Measurements from ENCODE around the gene LEKR1. TPM values are rescaled to one million over a fixed set of nuclear protein-coding genes. Genes with fewer than 3 reads are reported as not detected.

LEKR1 gene
- total and polyA plus RNA-seq, 2 of the 13 experiments (the other 11 are each of a cell fraction or from before 2014, with no cell fraction given) = 0.49 to 1.5 TPM

GRCh38 chr3:157075693-157076420 lies 249.7 kb downstream of the LEKR1 start:
- Histone ChIP-seq H3K36me3 (replicated peaks in 1 of 2; ENCODE audit: control insufficient read depth in 1 of 2, insufficient read depth in 2 of 2, low read length in 2 of 2) (no peaks in the 10 kb centered on the region), H4K20me1 (ENCODE audit: insufficient read depth, low read length) (no peaks in the 10 kb centered on the region), H3K79me2 (ENCODE audit: insufficient read depth, low read length) (no peaks in the 10 kb centered on the region), H3K4me3 (replicated peaks in 1 of 3; ENCODE audit: insufficient read depth in 1 of 3, low read depth in 2 of 3, low read length in 3 of 3) (no peak overlapping the region), H3K27me3 (ENCODE audit: control insufficient read depth in 1 of 2, insufficient read depth in 2 of 2, low read length in 2 of 2) (no peaks in the 10 kb centered on the region), H3K4me2 (ENCODE audit: low read depth, low read length) (no peak overlapping the region), H3K4me1 (ENCODE audit: insufficient read depth, low read length) (peaks cover 21% of the 10 kb centered on the region), H3K9me3 (ENCODE audit: low read length) (no peaks in the 10 kb centered on the region), H3K27ac (ENCODE audit: extremely low read length, insufficient read depth, low read length) (no peak overlapping the region), H2AFZ (ENCODE audit: low read length) (no peak overlapping the region), H3K9ac (ENCODE audit: insufficient read depth, low read depth, low read length) (no peak overlapping the region)
- intact Hi-C loops (cut with micrococcal nuclease; ENCODE audit: unreplicated experiment) = no loop called here
- 33% methylated on average over 7 of the region's 7 CpGs for WGBS (ENCODE audit: low lambda C conversion rate)
- BruUV-seq (replicated peaks) = no TSS peak
- ATAC-seq (no peak), FAIRE-seq (no peak), DNase-seq (ENCODE audit: low spot score) (no peak)
- in situ Hi-C loops (cut with HindIII; ENCODE audit: extremely low pct_ligation_motif_present, low pct_unique_long_range_greater_than_20kb) = no loop called here
- ChIA-PET CTCF (ENCODE audit: low intra/inter-chr PET ratio, low total read pairs) (no interaction called here), POLR2A (no interaction called here)
- TF ChIP-seq SNAPC4 (CRISPR knock-in tag; IDR thresholded peaks at IDR 0.05) (no peak), CREB1 (IDR thresholded peaks at IDR 0.05) (no peak), CREB1 (CRISPR knock-in tag; IDR thresholded peaks at IDR 0.05) (no peak), SOX13 (IDR thresholded peaks at IDR 0.05) (no peak), SOX13 (CRISPR knock-in tag; conservative IDR thresholded peaks at IDR 0.05 in 1 of 2, IDR thresholded peaks at IDR 0.05 in 1 of 2) (no peak), KLF6 (CRISPR knock-in tag; IDR thresholded peaks at IDR 0.05) (no peak), ZGPAT (CRISPR knock-in tag; IDR thresholded peaks at IDR 0.05) (no peak), ZUFSP (CRISPR knock-in tag; IDR thresholded peaks at IDR 0.05; ENCODE audit: borderline replicate concordance) (no peak), SALL2 (CRISPR knock-in tag; IDR thresholded peaks at IDR 0.05) (no peak), ZHX1 (CRISPR knock-in tag; IDR thresholded peaks at IDR 0.05; ENCODE audit: low read depth) (no peak), RARA (CRISPR knock-in tag; IDR thresholded peaks at IDR 0.05) (no peak), ZNF816 (CRISPR knock-in tag; IDR thresholded peaks at IDR 0.05; ENCODE audit: borderline replicate concordance) (no peak), ZNF576 (CRISPR knock-in tag; IDR thresholded peaks at IDR 0.05) (no peak)
